Stimulated activated CD8-positive, alpha-beta memory T cell treated with anti-CD3 and anti-CD28 coated beads, Interleukin-4, amount 100 ng/mL, for 24 hours (primary cell): Measurements from ENCODE around the gene KRT3.
"Not testable (repeated sequence)": the region's sequence is repeated elsewhere in the genome, so short reads cannot be mapped to it uniquely, and the experiment has no call there.

Source experiments
- DNase-seq: peaks from one replicate; pipeline ENCODE4 v3.0.0-alpha.2; 2020; ENCODE audit warnings: low read depth

KRT3 gene

DNA sequence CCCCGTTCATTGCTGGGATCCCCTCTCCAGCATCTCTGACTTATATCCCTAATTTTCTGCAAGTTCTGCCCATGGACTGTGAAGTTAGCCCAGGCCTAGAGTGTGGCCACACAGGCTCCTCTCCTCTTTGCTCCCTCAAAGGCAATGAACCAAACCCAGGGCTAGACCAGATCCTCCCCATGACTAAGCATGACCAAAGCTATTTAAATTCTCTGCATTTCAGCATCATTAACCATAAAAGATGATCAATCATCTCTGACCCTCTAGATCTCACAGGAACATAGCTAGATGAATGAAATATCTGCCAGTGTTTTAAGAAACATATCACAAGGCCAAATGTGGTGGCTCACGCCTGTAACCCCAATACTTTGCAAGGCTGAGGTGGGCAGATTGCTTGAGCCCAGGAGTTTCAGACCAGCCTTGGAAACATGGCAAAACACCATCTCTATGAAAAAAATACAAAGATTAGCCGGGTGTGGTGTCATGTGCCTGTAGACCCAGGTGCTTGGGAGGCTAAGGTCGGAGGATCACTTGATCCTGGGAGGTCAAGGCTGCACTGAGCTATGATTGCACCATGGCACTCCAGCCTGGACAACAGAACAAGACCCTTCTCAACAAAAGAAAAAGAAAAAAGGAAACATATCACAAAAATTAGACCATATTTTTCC, 2.2 kb upstream of the KRT3 start:
- DNase-seq = no peak

DNA sequence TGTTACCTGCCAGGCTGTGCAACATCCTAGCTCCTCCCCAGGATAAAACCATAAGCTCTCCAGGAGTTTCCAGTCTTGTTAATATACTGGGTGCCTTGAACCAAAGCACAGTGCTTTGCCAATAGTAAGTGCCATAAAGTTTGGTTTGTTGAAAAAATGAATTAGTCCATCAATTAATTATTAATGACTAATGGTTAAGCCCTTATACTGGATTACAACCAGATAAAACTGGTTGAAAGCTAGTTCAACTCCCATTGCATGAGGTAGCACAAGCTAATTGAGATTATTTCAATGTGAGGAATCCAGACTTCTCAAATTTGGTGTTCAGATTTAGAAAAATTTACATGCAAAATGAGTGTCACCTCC, 1.6 kb upstream of the KRT3 start:
- DNase-seq = no peak

DNA sequence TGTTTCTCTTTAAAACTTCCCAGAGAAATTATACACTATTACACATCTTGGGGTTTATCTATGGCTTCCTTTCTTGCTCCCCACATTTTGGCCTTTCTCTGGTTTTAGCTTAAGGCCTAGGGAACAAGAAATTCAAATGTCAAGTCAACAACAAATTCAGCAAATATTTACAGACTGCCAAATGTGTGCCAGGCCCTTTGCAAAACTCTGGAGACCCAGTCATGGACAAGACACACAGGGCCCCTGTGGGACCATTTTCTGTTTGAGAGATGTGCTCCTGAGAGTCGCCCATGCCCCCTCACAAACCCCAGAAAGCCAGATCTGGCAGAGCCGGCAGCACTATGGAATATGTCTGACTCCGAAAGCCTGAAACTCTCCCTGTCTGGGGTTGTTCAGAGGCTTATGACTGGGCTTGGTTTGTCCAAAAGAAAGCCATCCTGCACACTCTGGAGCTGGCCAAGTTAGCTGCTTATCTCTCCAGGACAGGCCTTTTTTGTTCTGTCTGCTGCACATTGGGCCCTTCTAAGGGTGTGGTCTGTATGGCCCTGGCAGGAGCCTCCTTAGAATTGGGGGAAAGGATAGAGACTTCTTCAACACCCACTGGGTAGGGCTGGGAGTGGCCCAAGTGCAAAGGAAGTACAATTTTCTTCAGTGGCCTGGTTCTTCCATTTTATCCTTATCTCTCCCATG, 1.1 kb upstream of the KRT3 start:
- no peak for DNase-seq

DNA sequence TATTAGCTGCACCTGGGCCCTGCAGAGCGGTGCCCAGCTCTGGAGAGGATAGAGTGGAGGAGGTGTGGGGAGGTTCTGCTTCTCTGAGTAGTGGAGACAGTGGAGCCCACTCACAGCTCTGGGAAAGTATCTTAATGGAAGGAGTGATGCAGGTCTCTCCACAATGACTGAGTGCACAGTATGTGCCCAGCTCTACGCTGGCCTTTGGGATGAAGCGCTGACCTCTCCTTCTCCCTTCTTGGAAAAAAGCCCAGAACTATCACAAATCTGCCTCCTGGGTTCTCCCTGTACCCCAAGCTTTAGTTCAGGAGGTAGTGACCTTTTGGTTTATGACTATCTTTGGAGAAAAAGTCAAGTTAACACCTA, 495 bp upstream of the KRT3 start:
- no peak for DNase-seq

DNA sequence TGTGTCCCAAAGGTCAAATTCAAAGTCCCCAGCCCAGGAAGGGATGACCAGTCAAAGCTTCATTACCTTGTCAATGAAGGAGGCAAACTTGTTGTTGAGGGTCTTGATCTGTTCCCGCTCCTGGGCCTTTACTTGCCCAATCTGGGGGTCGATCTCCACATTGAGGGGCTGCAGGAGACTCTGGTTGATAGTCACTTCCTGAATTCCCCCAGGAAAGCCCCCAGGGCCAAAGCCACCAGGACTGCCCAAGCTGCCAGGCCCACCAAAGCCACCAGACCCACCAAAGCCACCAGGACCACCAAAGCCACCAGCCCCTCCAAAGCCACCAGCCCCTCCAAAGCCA, 614 bp downstream of the KRT3 start:
- DNase-seq = not testable (repeated sequence)

DNA sequence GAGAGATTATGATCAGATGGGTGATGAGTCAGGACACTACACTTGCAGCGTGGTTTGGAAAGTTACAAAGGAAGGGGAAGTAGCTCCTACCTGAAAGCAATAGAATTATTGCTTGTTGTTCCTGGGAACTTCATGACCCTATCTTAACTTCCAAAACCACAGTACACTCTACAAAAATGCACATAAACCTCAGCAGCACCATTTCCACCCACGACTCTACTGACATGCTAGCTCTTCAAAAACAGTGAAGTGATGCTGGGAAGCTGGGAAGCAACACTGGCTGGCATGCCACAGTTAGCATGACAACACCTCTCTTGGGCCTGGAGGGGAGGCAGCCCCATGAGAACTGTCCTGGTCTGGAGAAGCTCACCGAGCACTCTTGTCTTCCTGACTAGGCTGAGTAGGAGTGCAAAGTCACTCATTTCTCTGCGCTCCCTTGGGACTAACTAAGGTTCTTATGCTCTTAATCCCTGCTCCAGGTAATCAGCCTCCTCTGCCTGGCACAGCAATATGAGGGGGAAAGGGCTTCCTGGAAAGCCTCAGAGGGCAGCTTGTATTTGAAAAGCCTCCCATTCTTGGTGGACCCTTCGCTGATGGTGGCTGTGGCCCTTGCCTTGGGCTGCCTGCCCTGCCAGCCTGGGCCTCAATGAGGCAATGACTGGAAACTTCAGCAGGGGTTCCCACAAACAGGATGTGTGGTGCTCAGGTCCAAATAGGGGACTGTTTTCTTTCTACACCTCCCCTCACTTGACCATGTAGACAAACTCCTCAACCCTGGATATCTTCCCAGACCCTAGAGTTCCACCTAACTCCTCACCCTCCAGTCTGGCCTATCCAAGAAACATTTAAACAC, 1.2 kb downstream of the KRT3 start:
- no peak for DNase-seq

DNA sequence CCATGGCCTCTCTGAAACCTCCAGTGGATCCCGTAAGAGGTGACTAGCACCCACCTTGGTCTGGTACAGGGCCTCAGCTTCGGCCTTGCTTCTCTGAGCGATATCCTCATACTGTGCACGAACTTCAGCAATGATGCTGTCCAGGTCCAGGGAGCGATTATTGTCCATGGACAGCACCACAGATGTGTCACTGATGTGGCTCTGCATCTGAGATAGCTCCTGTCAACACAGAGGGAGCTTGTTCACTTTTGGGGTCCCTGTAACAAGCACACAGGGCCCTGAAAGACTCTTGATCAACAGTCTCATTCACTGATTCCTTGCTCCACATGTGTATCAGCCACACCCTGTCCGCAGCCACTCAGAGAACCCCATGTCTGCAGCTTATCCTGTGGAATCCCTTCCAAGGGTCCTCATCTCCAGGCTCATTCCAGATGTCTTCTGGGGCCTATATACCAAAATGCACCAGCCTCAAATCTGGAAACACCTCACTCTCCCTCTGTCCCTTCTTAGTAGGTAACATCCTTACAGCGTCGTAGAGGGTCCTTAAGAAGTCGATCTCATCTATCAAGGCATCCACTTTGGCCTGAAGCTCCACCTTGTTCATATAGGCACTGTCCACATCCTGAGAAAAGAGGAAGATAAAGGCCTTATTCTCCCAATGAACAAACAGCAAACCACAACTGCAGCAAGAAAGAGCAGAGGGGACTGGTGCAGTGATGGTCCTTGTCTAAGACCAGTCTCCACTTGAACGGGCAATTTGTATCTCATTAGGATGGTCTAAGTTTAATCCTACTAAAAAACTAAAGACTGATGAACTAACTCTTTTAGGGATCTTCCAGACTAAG, 3.5 kb downstream of the KRT3 start:
- DNase-seq = no peak

DNA sequence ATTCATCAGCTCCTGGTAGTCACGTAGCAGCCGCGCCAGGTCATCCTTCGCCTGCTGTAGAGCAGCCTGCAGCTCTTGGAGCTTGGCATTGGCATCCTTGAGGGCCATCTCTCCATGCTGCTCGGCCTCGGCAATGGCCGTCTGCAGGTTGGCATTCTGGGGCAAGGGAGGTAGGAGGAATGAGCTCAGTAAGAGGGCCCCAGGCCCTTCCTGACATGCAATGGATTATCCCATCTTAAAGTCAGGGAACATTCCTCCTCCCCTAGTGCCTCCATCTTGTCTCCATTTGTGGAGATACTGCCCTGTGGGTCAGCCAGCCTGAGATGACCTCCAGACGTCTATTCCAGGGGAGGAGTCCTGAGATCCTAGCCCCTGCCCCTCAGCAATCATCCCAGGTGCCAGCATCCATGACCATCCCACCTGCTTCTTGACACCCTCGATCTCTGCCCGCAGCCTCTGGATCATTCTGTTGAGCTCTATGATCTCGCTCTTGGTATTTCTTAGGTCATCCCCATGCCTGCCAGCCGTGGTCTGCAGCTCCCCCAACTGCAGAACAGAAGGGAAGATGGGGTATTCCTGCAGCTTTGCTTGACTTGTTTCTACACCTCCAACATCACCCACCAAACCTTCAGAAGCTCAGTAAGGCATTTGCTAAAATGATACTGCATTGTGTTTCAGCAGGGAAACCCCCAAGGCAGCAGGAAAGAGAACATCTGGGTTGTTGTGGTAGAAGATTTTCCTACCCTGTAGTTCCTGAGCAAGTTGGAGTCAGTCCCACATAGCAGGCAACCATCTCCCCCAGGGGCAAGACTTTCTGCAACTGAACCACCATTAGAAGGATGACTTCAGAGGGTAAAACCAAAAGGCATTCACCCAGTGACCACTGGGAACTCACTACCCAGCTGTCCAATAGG, 4.4 kb downstream of the KRT3 start:
- no peak for DNase-seq

DNA sequence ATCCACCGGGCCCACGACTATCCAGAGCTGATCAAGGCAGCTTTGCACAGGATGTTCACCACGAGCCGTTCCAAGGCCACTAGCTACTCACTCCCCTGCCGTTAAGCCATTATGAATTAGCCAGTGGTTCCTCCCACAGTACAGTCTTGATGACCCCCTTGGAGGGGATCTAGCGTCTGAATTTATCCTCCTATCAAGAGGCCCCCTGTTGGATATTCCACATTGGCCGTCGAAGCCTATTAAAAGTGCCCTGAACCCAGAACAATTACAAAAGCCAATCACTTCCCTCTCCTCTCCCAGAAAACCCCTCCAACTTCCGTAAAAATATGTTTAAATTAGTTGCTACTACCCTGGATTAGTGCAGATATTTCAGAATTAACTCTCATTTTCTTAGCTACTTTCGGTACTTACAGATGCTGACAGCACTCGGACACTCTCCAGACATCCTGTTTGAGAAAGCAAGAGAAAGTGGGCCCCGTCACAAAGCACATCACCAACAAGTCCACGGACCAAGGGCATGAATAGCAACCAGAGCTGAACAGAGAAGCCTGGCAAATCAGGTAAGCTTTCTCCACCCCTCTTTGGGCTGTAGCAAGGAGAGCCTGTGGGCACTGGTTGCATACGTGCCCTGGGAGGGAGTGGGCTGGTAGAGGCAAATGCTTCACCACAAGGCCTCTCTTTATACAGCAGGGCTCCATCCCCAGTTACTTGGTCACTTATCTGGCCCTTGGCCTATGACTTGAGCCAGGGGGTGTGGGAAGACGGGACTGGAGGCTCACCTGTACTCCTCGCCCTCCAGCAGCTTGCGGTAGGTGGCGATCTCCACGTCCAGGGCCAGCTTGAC, 5.3 kb downstream of the KRT3 start:
- no peak for DNase-seq

DNA sequence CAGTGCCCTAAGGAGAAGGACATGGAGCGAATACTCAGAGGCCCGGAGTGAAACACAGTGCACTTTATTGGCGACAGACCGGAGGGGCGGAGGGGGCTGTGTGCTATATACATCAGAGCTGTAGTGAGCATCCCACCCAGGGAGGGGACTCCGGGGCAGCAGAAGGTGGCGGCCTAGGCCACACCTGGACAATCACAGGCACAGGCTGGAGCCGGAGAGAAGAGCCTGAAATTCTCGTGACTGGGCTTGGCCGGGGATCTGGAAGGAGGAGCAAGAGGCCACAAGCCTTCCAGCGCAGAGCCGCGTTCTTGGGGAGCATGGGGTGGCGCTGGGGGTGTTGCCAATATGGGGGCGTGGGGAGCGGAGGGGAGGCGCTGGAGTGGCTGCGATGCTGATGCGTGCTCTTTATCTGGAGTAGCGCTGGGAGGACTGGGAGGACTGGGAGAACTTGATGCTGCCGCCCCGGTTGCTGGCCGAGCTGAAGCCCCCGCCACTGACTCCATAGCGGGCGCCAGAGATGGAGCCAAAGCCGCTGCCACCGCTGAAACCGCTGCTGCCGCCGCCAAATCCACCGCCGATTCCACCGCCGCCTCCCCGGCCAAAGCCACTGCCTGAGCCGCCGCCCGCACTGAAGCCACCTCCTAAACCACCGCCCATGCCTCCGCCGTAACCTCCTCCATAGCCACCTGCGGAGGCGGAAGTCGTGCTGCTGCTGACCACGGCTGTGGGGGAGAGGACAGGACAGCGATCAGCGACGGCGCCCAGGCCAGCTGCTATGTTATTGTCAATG, 6.1 kb downstream of the KRT3 start:
- DNase-seq = no peak

DNA sequence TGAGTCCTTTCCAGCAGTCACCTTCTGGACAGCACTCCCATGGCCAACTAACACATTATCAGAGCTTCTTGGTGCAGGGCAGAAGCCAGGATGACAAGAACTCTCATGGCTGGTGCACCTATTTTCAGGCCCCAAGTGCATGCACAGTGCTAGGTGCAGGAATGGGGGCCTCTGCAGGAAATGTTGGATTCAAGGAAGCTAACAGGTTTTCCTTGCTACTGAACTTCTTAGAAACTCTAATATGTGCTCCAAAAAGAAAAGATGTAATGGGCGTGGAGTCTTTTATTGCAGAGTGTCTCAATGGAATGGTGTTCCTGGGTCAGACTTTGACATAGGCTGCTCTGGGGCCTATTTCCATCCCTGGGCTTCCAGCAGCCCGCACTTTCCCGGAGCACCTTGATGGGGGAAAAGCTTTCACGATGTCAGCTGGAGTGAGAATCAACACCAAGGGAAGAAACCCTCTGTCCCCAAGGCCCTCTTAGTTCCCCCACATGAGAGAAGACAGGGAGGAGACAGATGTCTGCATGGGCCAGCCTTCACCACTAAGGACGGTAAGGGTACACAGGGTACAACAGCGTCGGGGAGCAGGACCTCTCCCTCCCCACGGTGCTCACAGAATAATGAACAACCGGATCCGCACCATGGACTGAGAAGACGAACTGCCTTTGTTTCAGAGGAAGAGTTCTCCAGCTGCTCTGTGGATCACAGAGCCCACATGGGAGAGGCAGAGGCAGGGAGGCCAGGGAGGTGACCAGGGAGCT, 6.9 kb downstream of the KRT3 start:
- DNase-seq = no peak

DNA sequence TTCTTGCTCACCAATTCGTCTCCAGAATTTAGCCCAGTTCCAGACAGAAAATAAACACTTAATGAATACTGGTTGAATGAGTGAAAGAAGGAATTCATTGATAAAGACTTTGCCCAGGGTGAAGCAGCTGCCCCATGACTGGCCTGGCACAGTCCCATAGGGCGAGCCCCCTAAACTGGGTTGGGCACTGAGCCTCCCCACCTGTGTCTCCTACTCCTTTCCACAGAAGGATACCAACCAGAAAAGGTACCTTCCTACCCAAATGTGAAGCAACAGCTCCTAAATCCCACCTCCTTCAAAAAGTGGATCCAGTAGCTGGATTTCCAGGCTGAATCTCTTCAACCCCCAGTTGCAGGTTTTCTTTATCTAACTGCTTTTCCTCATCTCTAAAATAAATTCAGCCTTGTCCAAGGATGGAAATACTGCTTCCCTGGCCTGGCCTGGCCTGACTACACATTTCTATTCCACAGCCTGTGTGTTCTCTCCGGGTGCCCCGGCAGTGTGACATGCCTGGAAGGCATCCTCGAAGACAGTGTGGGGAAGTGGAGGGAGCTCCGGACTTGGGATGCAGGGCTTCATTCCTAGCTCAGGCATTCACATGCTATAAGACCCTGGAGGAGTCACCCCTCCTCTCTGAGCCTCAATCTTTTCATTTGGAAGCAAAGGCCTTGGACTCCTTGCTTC, 7.6 kb downstream of the KRT3 start:
- no peak for DNase-seq

DNA sequence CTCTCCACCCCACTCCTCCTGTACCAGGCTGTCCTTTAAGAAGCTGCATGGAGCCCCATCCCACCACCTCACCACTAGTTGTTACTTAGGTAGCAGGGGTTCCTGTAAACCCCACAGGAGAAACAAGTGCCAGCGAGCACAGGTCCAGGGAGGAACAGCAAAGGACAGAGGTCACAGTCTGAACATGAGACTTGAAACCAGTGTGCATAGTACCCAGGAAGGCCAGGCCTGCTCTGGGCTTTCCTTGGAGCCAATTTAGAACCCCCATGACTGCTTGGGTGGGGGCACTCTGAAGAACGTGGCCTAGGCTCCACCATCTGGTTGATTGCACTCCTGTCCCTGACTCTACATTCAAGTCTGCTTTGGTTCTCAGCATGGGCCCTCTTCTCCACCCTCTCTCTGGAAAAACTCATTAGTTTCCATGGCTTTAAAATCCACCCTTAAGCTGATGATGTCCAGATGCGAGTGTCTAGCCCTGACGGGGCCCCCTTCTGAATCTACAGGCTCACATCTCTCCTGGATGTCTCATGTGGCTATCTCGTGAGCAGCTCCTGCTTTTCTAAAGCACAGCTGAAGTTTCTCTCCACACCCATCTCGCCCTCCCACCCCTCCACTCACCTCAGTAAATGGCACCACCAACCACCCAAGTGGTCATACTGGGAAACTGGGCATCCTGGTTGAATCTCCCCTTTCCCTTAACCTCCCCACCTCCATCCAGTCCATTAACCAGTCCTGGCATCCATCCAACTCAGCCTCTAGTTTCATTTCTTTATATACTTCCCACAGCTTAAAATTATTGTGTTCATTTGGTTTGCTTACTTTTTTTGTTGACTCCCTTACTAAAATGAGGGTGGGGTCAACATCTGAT, 8.4 kb downstream of the KRT3 start:
- no peak for DNase-seq

DNA sequence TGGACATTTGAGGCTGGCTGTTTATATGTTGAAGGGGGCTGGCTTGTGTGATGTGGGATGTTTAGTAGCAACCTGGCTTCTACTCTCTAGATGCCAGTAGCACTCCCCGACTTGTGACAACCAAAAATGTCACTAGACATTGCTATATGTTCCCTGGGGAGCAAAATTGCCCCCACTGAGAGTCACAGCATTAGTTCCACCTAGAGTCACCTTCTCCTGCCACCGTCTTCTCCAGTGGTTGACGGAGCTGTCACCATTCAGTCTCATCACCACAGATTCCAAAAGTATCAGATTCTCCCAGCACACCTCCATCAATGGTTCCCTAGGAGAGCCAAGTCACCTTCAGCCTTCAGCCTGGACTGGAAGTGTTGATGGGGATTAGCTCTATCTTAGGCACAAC, 11.0 kb downstream of the KRT3 start:
- DNase-seq = no peak

DNA sequence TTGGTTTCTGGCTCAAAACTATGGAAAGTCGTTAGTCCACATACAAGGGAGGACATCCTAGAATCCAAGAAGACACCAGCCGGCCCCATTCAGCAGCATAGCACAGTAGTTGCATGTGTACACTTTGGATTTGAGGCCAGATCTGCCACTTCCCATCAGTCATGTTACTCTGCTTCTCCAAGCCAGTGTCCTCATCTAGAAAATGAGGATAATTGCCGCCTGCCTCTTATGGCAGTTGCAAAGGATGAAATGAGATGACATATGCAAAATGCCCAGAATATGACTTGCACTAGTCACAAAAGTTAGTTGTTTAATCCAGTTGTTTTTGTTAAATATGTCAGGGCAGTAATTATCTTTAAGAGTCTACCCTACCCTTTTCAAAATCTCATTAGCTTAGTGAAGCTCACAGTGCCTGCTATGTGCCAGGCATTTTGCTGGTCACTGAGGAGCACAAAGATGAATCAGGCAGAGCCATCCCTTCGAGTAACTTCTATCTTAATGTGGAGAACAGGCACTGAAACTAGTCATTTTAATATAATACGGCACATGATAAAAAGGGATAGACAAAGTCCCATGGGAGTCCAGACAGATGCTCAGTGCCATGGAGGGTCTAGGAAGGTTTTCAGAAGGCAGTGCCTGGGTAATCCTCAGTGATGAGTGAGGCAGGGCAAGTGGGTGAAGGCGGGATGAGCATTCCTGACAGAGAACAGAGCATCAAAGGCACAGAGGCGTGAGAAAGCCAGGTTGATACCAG, 12.2 kb downstream of the KRT3 start:
- no peak for DNase-seq

DNA sequence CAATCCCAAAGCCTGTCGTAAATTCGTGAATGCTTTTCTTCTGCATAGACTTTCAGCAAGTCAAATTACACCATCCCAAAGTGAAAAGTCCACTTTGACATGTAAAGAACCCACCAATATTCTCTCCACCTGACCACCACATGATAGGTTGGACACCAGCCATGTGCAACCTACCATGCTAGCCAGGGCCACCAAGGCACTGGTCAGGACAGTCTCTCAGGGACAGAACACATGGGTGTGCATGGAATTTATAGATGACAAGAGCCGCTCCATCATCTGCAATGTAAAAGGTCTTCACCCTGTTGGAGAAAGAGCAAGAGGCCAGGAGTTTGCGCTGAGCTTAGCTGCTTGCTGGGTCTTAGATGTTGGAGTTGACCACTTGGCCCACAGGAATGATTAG, 13.4 kb downstream of the KRT3 start:
- DNase-seq = no peak
